ENCODE measurements around the gene DZANK1. TPM values are rescaled to one million over a fixed set of nuclear protein-coding genes. Genes with fewer than 3 reads are reported as not detected.

DZANK1 gene
- total and polyA plus RNA-seq, 9 of the 15 experiments (the other 6 are each of a cell fraction or from before 2014, with no cell fraction given) = 0.04 to 0.18 (median 0.11) TPM; not detected in 2

GRCh38 chr20:18507218-18508191, 40.7 kb upstream of the DZANK1 start, which contains the start of gene SEC23B (continued):
- TF ChIP-seq REST (IDR thresholded peaks at IDR 0.05; ENCODE audit: borderline replicate concordance) = peak; percentile 53
- no peak for TF ChIP-seq REST (CRISPR knock-in tag; IDR thresholded peaks at IDR 0.05; ENCODE audit: low read depth)
- no peak for TF ChIP-seq ZBTB43 (CRISPR knock-in tag; IDR thresholded peaks at IDR 0.05)
- TF ChIP-seq TGIF2 (CRISPR knock-in tag; IDR thresholded peaks at IDR 0.05) = no peak
- peak; percentile 88 for TF ChIP-seq CREM (IDR thresholded peaks at IDR 0.05; ENCODE audit: low read depth)
- TF ChIP-seq KDM5B (IDR thresholded peaks at IDR 0.05; ENCODE audit: insufficient replicate concordance, low read depth, low read length) = peak; percentile 90
- TF ChIP-seq DPF2 (IDR thresholded peaks at IDR 0.05) = no peak
- TF ChIP-seq SRSF9 (IDR thresholded peaks at IDR 0.05; ENCODE audit: borderline replicate concordance, low read depth, low read length) = no peak
- no peak for TF ChIP-seq FOXK1 (CRISPR knock-in tag; IDR thresholded peaks at IDR 0.05; ENCODE audit: borderline replicate concordance)
- 0 out of 2 replicates have a peak, but pooled peaks have one; percentile 17 for TF ChIP-seq LCOR (CRISPR knock-in tag; IDR thresholded peaks at IDR 0.05)
- TF ChIP-seq ZNF12 (CRISPR knock-in tag; IDR thresholded peaks at IDR 0.05) = peak; percentile 81
- TF ChIP-seq POLR2B (IDR thresholded peaks at IDR 0.05; ENCODE audit: low read depth, partially characterized antibody) = peak; percentile 71
- no peak for TF ChIP-seq NUFIP1 (IDR thresholded peaks at IDR 0.05; ENCODE audit: partially characterized antibody)
- peak; percentile 42; the same call in 1 of the 2 replicates for TF ChIP-seq POLR2AphosphoS2 (IDR thresholded peaks at IDR 0.05; ENCODE audit: low read length)
